ENCODE data around the gene STX11.

DNA sequence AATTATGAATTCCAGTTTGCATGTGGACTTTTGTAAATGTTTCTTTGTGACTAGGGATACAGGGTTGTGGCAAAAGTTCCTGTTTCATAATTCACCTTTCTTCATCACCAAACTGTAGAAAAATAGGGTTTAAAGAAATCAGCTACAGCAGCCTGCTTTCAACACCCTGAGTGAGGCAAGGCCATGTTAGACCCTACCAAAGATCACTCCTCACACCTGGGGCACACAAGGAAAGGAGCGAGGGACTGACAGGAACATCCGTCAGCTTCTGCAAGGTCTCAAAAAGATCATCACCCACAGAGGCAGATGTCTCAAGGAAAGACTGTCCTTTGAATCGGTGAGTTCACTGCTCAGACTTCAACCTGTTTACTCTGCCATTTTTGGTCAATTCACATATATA lies 10.5 kb upstream of the STX11 start:
- TF ChIP-seq CEBPB (IDR thresholded peaks at IDR 0.05) (no peak), TAF1 (IDR thresholded peaks at IDR 0.05; ENCODE audit: low read depth) (no peak), RAD21 (IDR thresholded peaks at IDR 0.05; ENCODE audit: low read depth) (no peak), FOXM1 (IDR thresholded peaks at IDR 0.05; ENCODE audit: borderline replicate concordance, low read depth) (no peak), MAX (IDR thresholded peaks at IDR 0.05) (no peak), REST (IDR thresholded peaks at IDR 0.05; ENCODE audit: low read depth) (no peak), NFIC (IDR thresholded peaks at IDR 0.05) (no peak), EGR1 (IDR thresholded peaks at IDR 0.05) (no peak), YY1 (IDR thresholded peaks at IDR 0.05; ENCODE audit: low read depth) (no peak), ZBTB7A (IDR thresholded peaks at IDR 0.05; ENCODE audit: low read depth) (no peak)
- TF ChIP-seq, protein P1, sequence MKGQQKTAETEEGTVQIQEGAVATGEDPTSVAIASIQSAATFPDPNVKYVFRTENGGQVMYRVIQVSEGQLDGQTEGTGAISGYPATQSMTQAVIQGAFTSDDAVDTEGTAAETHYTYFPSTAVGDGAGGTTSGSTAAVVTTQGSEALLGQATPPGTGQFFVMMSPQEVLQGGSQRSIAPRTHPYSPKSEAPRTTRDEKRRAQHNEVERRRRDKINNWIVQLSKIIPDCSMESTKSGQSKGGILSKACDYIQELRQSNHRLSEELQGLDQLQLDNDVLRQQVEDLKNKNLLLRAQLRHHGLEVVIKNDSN (IDR thresholded peaks at IDR 0.05), result no peak
